ENCODE results near the gene BAZ1B.
"Not testable (repeated sequence)": the region's sequence is repeated elsewhere in the genome, so short reads cannot be mapped to it uniquely, and the experiment has no call there.

The BAZ1B gene

GRCh38 chr7:73503229-73503628, 18.9 kb downstream of the BAZ1B start:
- no peak for DNase-seq (ENCODE audit: low read depth)

- DNase-seq (ENCODE audit: low read depth): no peak
Observed at GRCh38 chr7:73496626-73497025, 25.5 kb downstream of the BAZ1B start.

GRCh38 chr7:73495507-73495906, 26.6 kb downstream of the BAZ1B start:
- not testable (repeated sequence) for DNase-seq (ENCODE audit: low read depth)

GRCh38 chr7:73489976-73490375, 32.1 kb downstream of the BAZ1B start:
- DNase-seq (ENCODE audit: low read depth): no peak

GRCh38 chr7:73487486-73487885, 34.6 kb downstream of the BAZ1B start:
- DNase-seq (ENCODE audit: low read depth): no peak

GRCh38 chr7:73483171-73483570, 38.9 kb downstream of the BAZ1B start:
- DNase-seq (ENCODE audit: low read depth): no peak

GRCh38 chr7:73482746-73483145, 39.3 kb downstream of the BAZ1B start:
- DNase-seq (ENCODE audit: low read depth): no peak

GRCh38 chr7:73481521-73481920, 40.6 kb downstream of the BAZ1B start:
- not testable (repeated sequence) for DNase-seq (ENCODE audit: low read depth)

- no peak for DNase-seq (ENCODE audit: low read depth)
Observed at GRCh38 chr7:73478549-73478948, 43.5 kb downstream of the BAZ1B start.

- no peak for DNase-seq (ENCODE audit: low read depth)
Observed at GRCh38 chr7:73477376-73477775, 44.7 kb downstream of the BAZ1B start.

GRCh38 chr7:73470208-73470607, 51.9 kb downstream of the BAZ1B start:
- no peak for DNase-seq (ENCODE audit: low read depth)

- not testable (repeated sequence) for DNase-seq (ENCODE audit: low read depth)
Observed at GRCh38 chr7:73467046-73467445, 55.0 kb downstream of the BAZ1B start.

GRCh38 chr7:73466112-73466511, 56.0 kb downstream of the BAZ1B start:
- no peak for DNase-seq (ENCODE audit: low read depth)

GRCh38 chr7:73463966-73464365, 58.1 kb downstream of the BAZ1B start:
- no peak for DNase-seq (ENCODE audit: low read depth)

- DNase-seq (ENCODE audit: low read depth): no peak
Observed at GRCh38 chr7:73463260-73463659, 58.8 kb downstream of the BAZ1B start.

GRCh38 chr7:73461782-73462285, 60.3 kb downstream of the BAZ1B start:
- DNase-seq (ENCODE audit: low read depth): no peak

GRCh38 chr7:73454424-73454823, 67.7 kb downstream of the BAZ1B start:
- no peak for DNase-seq (ENCODE audit: low read depth)

GRCh38 chr7:73452999-73453635, 69.0 kb downstream of the BAZ1B start:
- DNase-seq (ENCODE audit: low read depth): no peak

- no peak for DNase-seq (ENCODE audit: low read depth)
Observed at GRCh38 chr7:73451780-73452398, 70.2 kb downstream of the BAZ1B start.

GRCh38 chr7:73449422-73449821, 72.7 kb downstream of the BAZ1B start:
- no peak for DNase-seq (ENCODE audit: low read depth)

GRCh38 chr7:73448609-73449008, 73.5 kb downstream of the BAZ1B start:
- no peak for DNase-seq (ENCODE audit: low read depth)

- no peak for DNase-seq (ENCODE audit: low read depth)
Observed at GRCh38 chr7:73447121-73447733, 74.9 kb downstream of the BAZ1B start.

GRCh38 chr7:73446682-73447081, 75.4 kb downstream of the BAZ1B start:
- no peak for DNase-seq (ENCODE audit: low read depth)

Data from activated gamma-delta T cell treated with anti-CD3 and anti-CD28 coated beads, Interleukin-2, amount 50 U/mL, for 16 hours (primary cell).